ENCODE results near the gene DISP1.

- TF ChIP-seq CTCF (IDR thresholded peaks at IDR 0.05) (no peak), ZFX (IDR thresholded peaks at IDR 0.05; ENCODE audit: borderline replicate concordance) (no peak)
Observed at GRCh38 chr1:222784916-222785315, 29.9 kb upstream of the DISP1 start.

All from 22Rv1 (cell line).